ENCODE data around the gene SYT13. TPM values are rescaled to one million over a fixed set of nuclear protein-coding genes. Genes with fewer than 3 reads are reported as not detected.

Gene SYT13
- total and polyA plus RNA-seq, 5 donors from 2014 or later, result not detected

DNA sequence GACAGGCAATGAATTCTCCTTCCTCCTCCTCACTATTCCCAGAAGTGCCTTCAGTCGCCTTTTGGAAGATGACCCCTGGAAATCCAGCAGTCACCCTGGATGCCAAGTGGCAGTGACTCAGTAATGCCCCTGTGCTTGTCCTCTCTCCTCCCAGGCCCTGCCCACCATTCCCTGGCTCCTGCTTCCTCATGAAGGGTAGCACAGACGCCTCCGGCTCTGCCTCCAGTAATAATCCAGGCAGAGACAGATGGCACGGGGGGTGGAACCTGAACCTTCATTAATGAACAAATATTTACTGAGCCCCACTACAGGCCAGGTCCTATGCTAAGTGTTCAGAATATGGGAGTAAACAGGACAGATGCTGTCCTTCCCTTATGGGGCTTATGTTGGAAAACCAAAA, 23.2 kb downstream of the SYT13 start:
- no peaks in the 10 kb centered on the region for H3K4me1 Mint-ChIP-seq
- DNase-seq (no peak), ATAC-seq (ENCODE audit: low read depth in 2 of 2) (no peak)
- Histone ChIP-seq H3K4me1 (ENCODE audit: control insufficient read depth, insufficient read depth, low read length, poor library complexity, severe bottlenecking) (no peaks in the 10 kb centered on the region), H3K4me3 (ENCODE audit: low read depth, low read length) (no peak overlapping the region), H3K27ac (ENCODE audit: insufficient read depth, low read length, poor library complexity, severe bottlenecking) (no peak overlapping the region), H3K9me3 (ENCODE audit: control insufficient read depth in 2 of 2, low read length in 2 of 2) (no peaks in the 10 kb centered on the region), H3K27me3 (ENCODE audit: control insufficient read depth, insufficient read depth, low read length) (no peaks in the 10 kb centered on the region), H3K36me3 (ENCODE audit: control insufficient read depth, insufficient read depth, low read length) (no peaks in the 10 kb centered on the region)
- no peak overlapping the region for H3K4me3 Mint-ChIP-seq
- peaks cover 17% of the 10 kb centered on the region for H3K27me3 Mint-ChIP-seq
- H3K36me3 Mint-ChIP-seq, result no peaks in the 10 kb centered on the region
- H3K27ac Mint-ChIP-seq, result no peak overlapping the region
- no peaks in the 10 kb centered on the region for H3K9me3 Mint-ChIP-seq

DNA sequence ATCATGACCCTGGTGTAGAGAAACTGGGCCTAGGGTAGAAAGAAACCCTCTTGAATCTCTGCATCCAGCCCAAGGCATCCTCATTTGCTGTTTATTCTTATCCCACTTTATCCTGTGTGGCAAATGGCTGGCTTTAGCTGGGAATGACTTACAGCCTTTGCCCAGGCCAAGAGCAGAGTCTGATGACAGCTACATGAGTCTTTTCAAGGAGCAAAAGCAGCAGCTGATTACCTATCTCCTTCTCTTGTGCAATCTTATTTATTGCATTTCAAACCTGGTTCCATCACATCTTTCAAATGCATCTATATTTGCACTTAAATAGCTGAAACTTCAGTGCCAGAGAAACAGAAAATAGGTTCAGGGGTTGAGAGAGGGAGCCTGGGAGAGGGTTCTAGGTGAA, 26.1 kb downstream of the SYT13 start:
- no peaks in the 10 kb centered on the region for H3K36me3 Mint-ChIP-seq
- no peaks in the 10 kb centered on the region for H3K4me1 ChIP-seq (ENCODE audit: control insufficient read depth, insufficient read depth, low read length, poor library complexity, severe bottlenecking)
- H3K27me3 Mint-ChIP-seq, result peaks cover 10% of the 10 kb centered on the region
- no peak for DNase-seq
- H3K4me3 Mint-ChIP-seq, result no peak overlapping the region
- no peak overlapping the region for H3K4me3 ChIP-seq (ENCODE audit: low read depth, low read length)
- ATAC-seq (ENCODE audit: low read depth in 2 of 2), result no peak
- H3K9me3 ChIP-seq (ENCODE audit: control insufficient read depth in 2 of 2, low read length in 2 of 2), result no peaks in the 10 kb centered on the region
- peaks cover 2% of the 10 kb centered on the region for H3K27me3 ChIP-seq (ENCODE audit: control insufficient read depth, insufficient read depth, low read length)
- no peaks in the 10 kb centered on the region for H3K9me3 Mint-ChIP-seq
- no peak overlapping the region for H3K27ac Mint-ChIP-seq
- no peaks in the 10 kb centered on the region for H3K4me1 Mint-ChIP-seq
- no peak overlapping the region for H3K27ac ChIP-seq (ENCODE audit: insufficient read depth, low read length, poor library complexity, severe bottlenecking)
- H3K36me3 ChIP-seq (ENCODE audit: control insufficient read depth, insufficient read depth, low read length), result no peaks in the 10 kb centered on the region

DNA sequence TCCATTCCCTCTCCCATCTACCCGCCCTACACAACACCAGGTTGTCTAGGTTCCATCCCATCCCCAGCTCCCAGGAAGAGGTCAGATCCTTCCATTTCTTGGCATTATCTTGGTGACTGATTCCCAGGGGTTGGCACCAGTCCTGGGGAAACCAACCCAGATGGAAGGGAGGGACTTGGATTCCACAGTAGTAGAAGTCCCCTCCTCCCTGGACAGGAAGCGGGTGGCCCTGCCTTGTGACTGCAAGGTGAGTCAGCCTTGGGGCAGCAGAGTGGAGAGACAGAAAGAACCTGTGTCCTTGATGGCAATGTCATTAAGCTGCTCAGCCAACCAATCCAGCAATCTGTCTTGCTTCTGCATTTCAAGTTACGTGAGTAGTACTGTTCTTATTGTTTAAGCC, 26.5 kb downstream of the SYT13 start:
- Mint-ChIP-seq H3K27me3 (peaks cover 10% of the 10 kb centered on the region), H3K27ac (no peak overlapping the region), H3K4me1 (no peaks in the 10 kb centered on the region), H3K4me3 (no peak overlapping the region), H3K36me3 (no peaks in the 10 kb centered on the region), H3K9me3 (no peaks in the 10 kb centered on the region)
- ATAC-seq (ENCODE audit: low read depth in 2 of 2), result no peak
- Histone ChIP-seq H3K27me3 (ENCODE audit: control insufficient read depth, insufficient read depth, low read length) (peaks cover 2% of the 10 kb centered on the region), H3K9me3 (ENCODE audit: control insufficient read depth in 2 of 2, low read length in 2 of 2) (no peaks in the 10 kb centered on the region), H3K4me1 (ENCODE audit: control insufficient read depth, insufficient read depth, low read length, poor library complexity, severe bottlenecking) (no peaks in the 10 kb centered on the region), H3K27ac (ENCODE audit: insufficient read depth, low read length, poor library complexity, severe bottlenecking) (no peak overlapping the region), H3K36me3 (ENCODE audit: control insufficient read depth, insufficient read depth, low read length) (no peaks in the 10 kb centered on the region), H3K4me3 (ENCODE audit: low read depth, low read length) (no peak overlapping the region)
- no peak for DNase-seq

DNA sequence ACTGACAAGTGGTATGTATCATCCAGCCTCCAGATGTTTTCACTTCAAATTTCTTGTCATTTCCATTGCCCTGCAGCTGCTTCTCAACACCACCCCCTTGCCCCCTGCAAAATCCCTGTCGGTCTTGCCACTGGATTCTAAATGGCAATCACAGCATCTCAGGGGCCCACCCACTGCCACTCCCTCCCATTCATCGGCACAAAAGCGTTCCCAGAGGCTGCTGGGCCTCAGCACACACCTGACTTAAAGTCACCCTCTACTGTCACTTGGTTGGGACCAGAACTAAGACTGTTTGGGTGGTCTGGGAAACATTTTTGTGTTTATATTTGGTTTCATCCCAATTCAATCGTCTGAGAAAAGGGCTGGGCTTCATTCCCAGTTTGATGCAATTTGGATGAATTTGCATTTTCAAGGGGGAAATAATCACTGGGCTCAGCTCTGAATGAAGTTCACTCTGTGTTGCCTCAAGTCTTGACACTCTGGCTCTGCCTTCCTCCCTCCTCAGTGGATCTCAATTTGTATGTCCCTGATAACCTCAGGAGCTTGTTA, 27.1 kb downstream of the SYT13 start:
- no peak for ATAC-seq (ENCODE audit: low read depth in 2 of 2)
- no peak overlapping the region for H3K27ac Mint-ChIP-seq

DNA sequence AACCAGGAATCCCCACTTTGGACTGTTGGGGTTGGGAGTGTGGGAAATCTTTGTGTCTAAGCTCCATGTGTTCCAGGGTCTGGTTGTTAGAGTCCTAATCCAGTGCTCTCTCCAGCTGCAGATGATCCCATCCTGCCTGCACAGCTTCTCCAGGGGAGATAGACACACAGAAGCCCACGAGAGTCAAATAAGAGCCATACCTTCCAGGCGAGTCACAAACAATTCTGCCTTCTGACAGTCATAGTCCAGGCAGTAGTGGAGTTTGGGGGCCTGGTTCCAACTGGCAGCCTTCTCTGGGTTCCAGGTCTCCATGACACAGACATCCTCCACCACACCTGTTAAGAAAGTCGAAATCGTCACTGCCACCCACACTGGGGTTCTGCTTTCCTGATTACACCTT, 32.1 kb downstream of the SYT13 start:
- Histone ChIP-seq H3K27me3 (ENCODE audit: control insufficient read depth, insufficient read depth, low read length) (peaks cover 2% of the 10 kb centered on the region), H3K27ac (ENCODE audit: insufficient read depth, low read length, poor library complexity, severe bottlenecking) (no peak overlapping the region), H3K4me3 (ENCODE audit: low read depth, low read length) (no peak overlapping the region), H3K4me1 (ENCODE audit: control insufficient read depth, insufficient read depth, low read length, poor library complexity, severe bottlenecking) (no peaks in the 10 kb centered on the region), H3K36me3 (ENCODE audit: control insufficient read depth, insufficient read depth, low read length) (no peaks in the 10 kb centered on the region), H3K9me3 (ENCODE audit: control insufficient read depth in 2 of 2, low read length in 2 of 2) (no peaks in the 10 kb centered on the region)
- Mint-ChIP-seq H3K27me3 (peaks cover 16% of the 10 kb centered on the region), H3K9me3 (no peaks in the 10 kb centered on the region), H3K4me3 (no peak overlapping the region), H3K4me1 (no peaks in the 10 kb centered on the region), H3K27ac (no peak overlapping the region), H3K36me3 (no peaks in the 10 kb centered on the region)
- DNase-seq (no peak), ATAC-seq (ENCODE audit: low read depth in 2 of 2) (no peak)

More for the DNA sequence above, 27.1 kb downstream of the SYT13 start:
- Mint-ChIP-seq H3K27me3 (peaks cover 10% of the 10 kb centered on the region), H3K4me3 (no peak overlapping the region), H3K36me3 (no peaks in the 10 kb centered on the region), H3K9me3 (no peaks in the 10 kb centered on the region), H3K4me1 (no peaks in the 10 kb centered on the region)
- Histone ChIP-seq H3K4me3 (ENCODE audit: low read depth, low read length) (no peak overlapping the region), H3K36me3 (ENCODE audit: control insufficient read depth, insufficient read depth, low read length) (no peaks in the 10 kb centered on the region), H3K9me3 (ENCODE audit: control insufficient read depth in 2 of 2, low read length in 2 of 2) (no peaks in the 10 kb centered on the region), H3K27ac (ENCODE audit: insufficient read depth, low read length, poor library complexity, severe bottlenecking) (no peak overlapping the region), H3K4me1 (ENCODE audit: control insufficient read depth, insufficient read depth, low read length, poor library complexity, severe bottlenecking) (no peaks in the 10 kb centered on the region), H3K27me3 (ENCODE audit: control insufficient read depth, insufficient read depth, low read length) (peaks cover 2% of the 10 kb centered on the region)
- no peak for DNase-seq

DNA sequence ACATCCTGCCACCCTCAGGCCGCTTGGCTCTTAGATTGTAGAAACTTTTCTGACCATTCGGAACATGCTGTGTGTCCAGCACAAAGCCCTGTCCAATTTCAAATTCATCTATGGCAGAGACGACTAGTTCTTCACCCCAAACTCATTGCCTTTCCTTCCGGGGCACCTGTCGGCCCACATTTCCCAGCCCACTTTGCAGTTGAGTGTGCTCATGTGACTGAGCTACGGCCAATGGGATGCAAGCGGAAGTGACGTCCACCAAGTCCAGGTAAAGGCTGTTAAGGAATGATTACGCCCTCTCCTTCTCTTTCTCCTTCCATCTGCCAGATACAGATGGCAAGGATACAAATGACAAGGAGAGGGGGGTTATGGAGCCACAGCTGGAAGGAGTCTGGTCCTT, 32.5 kb downstream of the SYT13 start:
- Histone ChIP-seq H3K36me3 (ENCODE audit: control insufficient read depth, insufficient read depth, low read length) (no peaks in the 10 kb centered on the region), H3K27ac (ENCODE audit: insufficient read depth, low read length, poor library complexity, severe bottlenecking) (no peak overlapping the region), H3K4me3 (ENCODE audit: low read depth, low read length) (no peak overlapping the region), H3K9me3 (ENCODE audit: control insufficient read depth in 2 of 2, low read length in 2 of 2) (no peaks in the 10 kb centered on the region), H3K27me3 (ENCODE audit: control insufficient read depth, insufficient read depth, low read length) (peaks cover 2% of the 10 kb centered on the region), H3K4me1 (ENCODE audit: control insufficient read depth, insufficient read depth, low read length, poor library complexity, severe bottlenecking) (no peaks in the 10 kb centered on the region)
- ATAC-seq (ENCODE audit: low read depth in 2 of 2), result no peak
- peaks cover 0 to 3% (median 0%) of the 10 kb centered on the region in 4 donors for H3K4me1 Mint-ChIP-seq
- no peaks in the 10 kb centered on the region for H3K9me3 Mint-ChIP-seq
- no peak overlapping the region for H3K4me3 Mint-ChIP-seq
- H3K27me3 Mint-ChIP-seq, result peaks cover 20% of the 10 kb centered on the region
- no peaks in the 10 kb centered on the region for H3K36me3 Mint-ChIP-seq
- no peak for DNase-seq
- H3K27ac Mint-ChIP-seq, result no peak overlapping the region

DNA sequence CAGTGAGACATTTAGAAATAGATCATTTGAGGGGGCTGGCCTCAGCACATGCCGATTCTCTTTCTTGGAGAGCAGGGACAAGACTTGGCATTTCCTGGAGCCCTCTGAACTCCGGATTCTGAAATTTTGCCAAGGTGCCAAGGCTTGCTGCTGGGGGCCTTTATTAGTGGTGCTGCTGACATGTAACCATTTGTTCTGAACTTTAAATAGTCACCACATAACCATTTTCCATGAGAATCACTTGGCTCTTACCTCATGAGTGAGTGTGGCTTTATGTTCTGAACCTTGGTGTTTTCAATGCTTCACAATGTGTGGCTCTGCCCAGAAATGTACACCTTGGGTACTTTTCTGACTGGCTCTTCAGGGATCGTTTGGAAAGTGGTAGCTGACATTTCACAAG, 33.3 kb downstream of the SYT13 start:
- H3K27me3 ChIP-seq (ENCODE audit: control insufficient read depth, insufficient read depth, low read length), result peaks cover 2% of the 10 kb centered on the region
- no peak overlapping the region for H3K4me3 ChIP-seq (ENCODE audit: low read depth, low read length)
- no peaks in the 10 kb centered on the region for H3K4me1 ChIP-seq (ENCODE audit: control insufficient read depth, insufficient read depth, low read length, poor library complexity, severe bottlenecking)
- H3K27me3 Mint-ChIP-seq, result peaks cover 25% of the 10 kb centered on the region
- H3K4me1 Mint-ChIP-seq, result peaks cover 0 to 3% (median 0%) of the 10 kb centered on the region in 4 donors
- no peaks in the 10 kb centered on the region for H3K36me3 ChIP-seq (ENCODE audit: control insufficient read depth, insufficient read depth, low read length)
- no peak for ATAC-seq (ENCODE audit: low read depth in 2 of 2)
- H3K27ac ChIP-seq (ENCODE audit: insufficient read depth, low read length, poor library complexity, severe bottlenecking), result no peak overlapping the region
- no peak overlapping the region for H3K4me3 Mint-ChIP-seq
- DNase-seq, result no peak
- no peaks in the 10 kb centered on the region for H3K9me3 Mint-ChIP-seq
- no peak overlapping the region for H3K27ac Mint-ChIP-seq
- H3K9me3 ChIP-seq (ENCODE audit: control insufficient read depth in 2 of 2, low read length in 2 of 2), result no peaks in the 10 kb centered on the region
- no peaks in the 10 kb centered on the region for H3K36me3 Mint-ChIP-seq

DNA sequence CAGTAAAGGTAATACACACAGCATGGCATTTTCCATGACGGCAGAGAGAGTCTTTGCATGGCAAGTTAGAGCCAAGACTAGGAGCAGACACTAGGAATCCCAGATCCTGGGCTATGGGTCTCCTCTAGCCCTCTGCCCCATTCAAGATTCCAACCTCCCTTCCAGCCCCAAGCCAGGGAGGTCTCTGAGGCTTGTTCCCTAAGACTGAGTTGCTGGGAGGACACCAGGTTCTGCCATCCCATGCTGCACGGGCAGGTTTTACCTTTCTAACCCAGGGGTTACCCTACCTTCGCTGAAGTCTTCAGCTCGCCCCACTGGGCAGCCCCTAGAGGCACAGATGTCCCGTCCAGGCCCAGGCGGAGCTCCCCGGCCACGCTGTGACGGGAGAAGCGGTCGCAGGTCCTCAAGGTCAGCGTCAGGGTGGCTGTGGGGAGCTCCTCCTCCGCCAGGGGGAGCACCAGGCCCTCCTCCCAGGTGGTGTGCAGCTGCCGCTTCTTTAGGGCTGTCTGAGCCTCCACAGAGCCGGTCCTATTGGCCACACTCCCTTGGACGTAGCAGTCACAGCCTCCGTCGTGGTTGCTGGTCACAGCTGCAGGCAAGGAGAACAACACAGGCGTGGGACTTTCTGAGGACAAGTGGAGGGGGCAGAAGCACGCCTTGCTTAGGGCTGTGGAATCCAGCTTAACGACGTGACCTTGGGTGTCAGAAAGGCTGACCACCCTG, 33.8 kb downstream of the SYT13 start:
- Histone ChIP-seq H3K4me1 (ENCODE audit: control insufficient read depth, insufficient read depth, low read length, poor library complexity, severe bottlenecking) (no peaks in the 10 kb centered on the region), H3K27me3 (ENCODE audit: control insufficient read depth, insufficient read depth, low read length) (peaks cover 5% of the 10 kb centered on the region), H3K36me3 (ENCODE audit: control insufficient read depth, insufficient read depth, low read length) (no peaks in the 10 kb centered on the region), H3K4me3 (ENCODE audit: low read depth, low read length) (no peak overlapping the region), H3K27ac (ENCODE audit: insufficient read depth, low read length, poor library complexity, severe bottlenecking) (no peak overlapping the region), H3K9me3 (ENCODE audit: control insufficient read depth in 2 of 2, low read length in 2 of 2) (no peaks in the 10 kb centered on the region)
- no peak for ATAC-seq (ENCODE audit: low read depth in 2 of 2)
- no peaks in the 10 kb centered on the region for H3K9me3 Mint-ChIP-seq
- H3K36me3 Mint-ChIP-seq, result no peaks in the 10 kb centered on the region
- peaks cover 29% of the 10 kb centered on the region for H3K27me3 Mint-ChIP-seq
- DNase-seq, result peak in 1 of 3 donors; percentile 17
- H3K4me1 Mint-ChIP-seq, result peaks cover 0 to 3% (median 0%) of the 10 kb centered on the region in 4 donors
- no peak overlapping the region for H3K4me3 Mint-ChIP-seq
- H3K27ac Mint-ChIP-seq, result no peak overlapping the region
